Measurements from ENCODE around the gene BABAM2. TPM values are rescaled to one million over a fixed set of nuclear protein-coding genes. Genes with fewer than 3 reads are reported as not detected.

The BABAM2 gene
- total and polyA plus RNA-seq, 10 of the 15 experiments (the other 5 are each of a cell fraction or from before 2014, with no cell fraction given): 30.7 to 59.9 (median 44.5) TPM

- Histone ChIP-seq H3K79me2 (ENCODE audit: control insufficient read depth, insufficient read depth, low read length) (no peaks in the 10 kb centered on the region), H3K27me3 (replicated peaks in 1 of 2; ENCODE audit: control insufficient read depth in 2 of 2, insufficient read depth in 2 of 2, low read length in 1 of 2) (no peaks in the 10 kb centered on the region), H3K4me3 (no peak overlapping the region), H2AFZ (ENCODE audit: control insufficient read depth, low read depth, low read length) (no peak overlapping the region), H3K9me3 (replicated peaks; ENCODE audit: control insufficient read depth, insufficient read depth, low read length) (no peaks in the 10 kb centered on the region; the same call in 2 of the 3 replicates), H3K36me3 (ENCODE audit: control insufficient read depth in 2 of 2, insufficient read depth in 2 of 2, low read length in 1 of 2) (no peaks in the 10 kb centered on the region), H3K4me1 (ENCODE audit: control insufficient read depth, insufficient read depth, low read length) (no peaks in the 10 kb centered on the region), H3K9ac (ENCODE audit: control insufficient read depth, insufficient read depth, low read length) (no peak overlapping the region), H3K4me2 (ENCODE audit: control insufficient read depth, insufficient read depth) (no peak overlapping the region), H3K27ac (ENCODE audit: control insufficient read depth, insufficient read depth) (no peak overlapping the region), H4K20me1 (ENCODE audit: control insufficient read depth, insufficient read depth) (no peaks in the 10 kb centered on the region)
- FAIRE-seq (no peak), DNase-seq (ENCODE audit: low read depth, low spot score) (no peak), ATAC-seq (no peak)
- 11% methylated on average over 3 of the region's 3 CpGs for WGBS (ENCODE audit: insufficient coverage, insufficient replicate concordance, low lambda C conversion rate, missing lambda C conversion rate)
- intact Hi-C loops (cut with micrococcal nuclease; ENCODE audit: unreplicated experiment): no loop called here
- TF ChIP-seq ATF2 (IDR thresholded peaks at IDR 0.05; ENCODE audit: low read length) (no peak), ZNF622 (IDR thresholded peaks at IDR 0.05) (no peak), TAF1 (IDR thresholded peaks at IDR 0.05; ENCODE audit: borderline replicate concordance, low read depth, low read length) (no peak), DPF2 (IDR thresholded peaks at IDR 0.05) (no peak)
- ChIA-PET RAD21 (ENCODE audit: unreplicated experiment) (no interaction called here), CTCF (interaction anchor here (0.6 kb wide), 1 partner anchor 256 kb away, joined by 3 read pairs; no protein-coding TSS in a partner anchor), SMC1A (ENCODE audit: uncharacterized antibody, unreplicated experiment) (no interaction called here), POLR2A (no interaction called here)
- BruUV-seq (replicated peaks): no TSS peak
- in situ Hi-C loops (cut with MboI): no loop called here
Observed at GRCh38 chr2:27856956-27857355, 33.6 kb upstream of the BABAM2 start.

GRCh38 chr2:27857417-27858172 is 32.9 kb upstream of the BABAM2 start:
- intact Hi-C loops (cut with micrococcal nuclease; ENCODE audit: unreplicated experiment) (no loop called here), in situ Hi-C loops (cut with MboI) (no loop called here)
- CTCF ChIA-PET: no interaction called here
- no peaks in the 10 kb centered on the region for H3K27me3 ChIP-seq (replicated peaks in 1 of 2; ENCODE audit: control insufficient read depth in 2 of 2, insufficient read depth in 2 of 2, low read length in 1 of 2)
- no peak for ATAC-seq
- BruUV-seq (replicated peaks): no TSS peak
- H3K36me3 ChIP-seq (ENCODE audit: control insufficient read depth in 2 of 2, insufficient read depth in 2 of 2, low read length in 1 of 2): no peaks in the 10 kb centered on the region
- FAIRE-seq: no peak
- H3K27ac ChIP-seq (ENCODE audit: control insufficient read depth, insufficient read depth): no peak overlapping the region
- RAD21 ChIA-PET (ENCODE audit: unreplicated experiment): no interaction called here
- no peaks in the 10 kb centered on the region; the same call in 2 of the 3 replicates for H3K9me3 ChIP-seq (replicated peaks; ENCODE audit: control insufficient read depth, insufficient read depth, low read length)
- H3K4me2 ChIP-seq (ENCODE audit: control insufficient read depth, insufficient read depth): no peak overlapping the region
- no peak overlapping the region for H2AFZ ChIP-seq (ENCODE audit: control insufficient read depth, low read depth, low read length)
- 85% methylated on average over 4 of the region's 4 CpGs for WGBS (ENCODE audit: insufficient coverage, insufficient replicate concordance, low lambda C conversion rate, missing lambda C conversion rate)
- H4K20me1 ChIP-seq (ENCODE audit: control insufficient read depth, insufficient read depth): no peaks in the 10 kb centered on the region
- no peaks in the 10 kb centered on the region for H3K4me1 ChIP-seq (ENCODE audit: control insufficient read depth, insufficient read depth, low read length)
- no peaks in the 10 kb centered on the region for H3K79me2 ChIP-seq (ENCODE audit: control insufficient read depth, insufficient read depth, low read length)
- no peak overlapping the region for H3K9ac ChIP-seq (ENCODE audit: control insufficient read depth, insufficient read depth, low read length)
- H3K4me3 ChIP-seq: no peak overlapping the region
- DNase-seq (ENCODE audit: low read depth, low spot score): no peak
- POLR2A ChIA-PET: no interaction called here
- SMC1A ChIA-PET (ENCODE audit: uncharacterized antibody, unreplicated experiment): no interaction called here
- TF ChIP-seq RFX5 (IDR thresholded peaks at IDR 0.05; ENCODE audit: low read depth, low read length): no peak
- no peak for TF ChIP-seq EED (IDR thresholded peaks at IDR 0.05; ENCODE audit: low read depth)
- TF ChIP-seq MTA2 (IDR thresholded peaks at IDR 0.05; ENCODE audit: low read depth): no peak
- TF ChIP-seq NKRF (conservative IDR thresholded peaks at IDR 0.05): no peak
- no peak for TF ChIP-seq USF2 (IDR thresholded peaks at IDR 0.05; ENCODE audit: borderline replicate concordance, low read depth, low read length)
- no peak for TF ChIP-seq PKNOX1 (IDR thresholded peaks at IDR 0.05)
- no peak for TF ChIP-seq FOXK2 (IDR thresholded peaks at IDR 0.05)
